B cell (primary cell): ENCODE data around the gene CACNB2. TPM values are rescaled to one million over a fixed set of nuclear protein-coding genes. Genes with fewer than 3 reads are reported as not detected.

ENCODE experiments used
- ATAC-seq: fragments of 200-7000 bp; cut with Tn5 transposase; one replicate; pipeline ENCODE4 v1.10.0; 2021; ENCODE audit warnings: low read depth, mild to moderate bottlenecking, moderate number of reproducible peaks, moderate library complexity
- CTCF ChIA-PET: fragments of 350-600 bp; sonication (Branson Sonifier 250); formaldehyde crosslinking; loops from one replicate; lab custom pipeline; 2021; ENCODE audit warnings: antibody characterized with exemption, inconsistent platforms; lab: Charles Lee
- POLR2A ChIA-PET: fragments of 350-600 bp; sonication (Branson Sonifier 250); formaldehyde crosslinking; loops from one replicate; lab custom pipeline; 2021; ENCODE audit warnings: antibody characterized with exemption; lab: Charles Lee
- DNase-seq: peaks from one replicate; pipeline ENCODE4 v3.0.0; 2013
- H2AFZ ChIP-seq: 2 replicates; pipeline ENCODE4 v1.6.1; 2012; ENCODE audit warnings: mild to moderate bottlenecking, low read depth, low read length; ENCODE audit not compliant: insufficient read depth, poor library complexity, severe bottlenecking
- H3K27ac ChIP-seq, 2 donors: 1 replicate in 1 of 2; 2 replicates in 1 of 2; pipeline ENCODE4 v1.5.1; 2012 to 2013; ENCODE audit warnings: low read length in 2 of 2, mild to moderate bottlenecking in 2 of 2, moderate library complexity in 1 of 2
- H3K27me3 ChIP-seq, 4 experiments: fragments of 200-600 bp in 1 of 4; sonication (generic) in 1 of 4; replicated peaks in 1 of 4; 1 replicate in 2 of 4; 2 replicates in 2 of 4; pipeline versions ENCODE4 v1.6.1 to v1.7.0; 2013 to 2016; ENCODE audit warnings: low read length in 3 of 4, mild to moderate bottlenecking in 2 of 4, mixed read lengths in 1 of 4, moderate library complexity in 1 of 4; ENCODE audit not compliant: insufficient read depth in 4 of 4, control insufficient read depth in 3 of 4; ENCODE audit errors: control extremely low read depth in 1 of 4
- H3K36me3 ChIP-seq, 2 experiments: replicated peaks in 1 of 2; 1 replicate in 1 of 2; 2 replicates in 1 of 2; pipeline versions ENCODE4 v1.6.1 to v1.7.1; 2013; ENCODE audit warnings: low read length in 1 of 2; ENCODE audit not compliant: insufficient read depth in 2 of 2, control insufficient read depth in 1 of 2; ENCODE audit errors: control extremely low read depth in 1 of 2, extremely low read depth in 1 of 2
- H3K4me1 ChIP-seq, 2 donors: fragments of 200-600 bp in 1 of 2; sonication (generic) in 1 of 2; 1 replicate in 1 of 2; 2 replicates in 1 of 2; pipeline versions ENCODE4 v1.5.1 to v1.6.1; 2013 to 2017; ENCODE audit warnings: low read length in 2 of 2; ENCODE audit not compliant: control insufficient read depth in 2 of 2, insufficient read depth in 2 of 2
- H3K4me2 ChIP-seq: replicated peaks from 2 replicates; pipeline ENCODE3; 2012; ENCODE audit warnings: mild to moderate bottlenecking, low read depth, low read length; ENCODE audit not compliant: poor library complexity, severe bottlenecking
- H3K4me3 ChIP-seq, 5 experiments: fragments of 200-600 bp in 1 of 5; sonication (generic) in 1 of 5; 1 replicate in 3 of 5; 2 replicates in 2 of 5; pipeline versions ENCODE4 v1.5.1 to v1.7.0; 2011 to 2016; ENCODE audit warnings: low read length in 4 of 5, mild to moderate bottlenecking in 4 of 5, low read depth in 2 of 5, control low read depth in 1 of 5, moderate library complexity in 1 of 5; ENCODE audit not compliant: insufficient read depth in 1 of 5; ENCODE audit errors: control extremely low read depth in 1 of 5, extremely low read depth in 1 of 5
- H3K79me2 ChIP-seq: fragments of 200-600 bp; sonication (generic); one replicate; pipeline ENCODE4 v1.6.0; 2016; ENCODE audit warnings: low read length; ENCODE audit not compliant: control insufficient read depth, insufficient read depth
- H3K9ac ChIP-seq: fragments of 200-600 bp; sonication (generic); 2 replicates; pipeline ENCODE4 v1.6.1; 2017; ENCODE audit warnings: mild to moderate bottlenecking, low read length, moderate library complexity
- H3K9me3 ChIP-seq, 3 donors: one replicate each; pipeline versions ENCODE4 v1.6.1 to v1.7.1; 2013; ENCODE audit warnings: low read length in 2 of 3; ENCODE audit not compliant: control insufficient read depth in 2 of 3, insufficient read depth in 1 of 3; ENCODE audit errors: control extremely low read depth in 1 of 3
- H4K20me1 ChIP-seq: 2 replicates; pipeline ENCODE4 v1.6.0; 2012; ENCODE audit warnings: mild to moderate bottlenecking, low read length; ENCODE audit not compliant: insufficient read depth, control insufficient read depth, poor library complexity, severe bottlenecking
- H3K27ac Mint-ChIP-seq: one replicate; pipeline ENCODE4 v1.8.0; 2021; ENCODE audit warnings: mixed read lengths
- H3K27me3 Mint-ChIP-seq: one replicate; pipeline ENCODE4 v1.8.0; 2021; ENCODE audit warnings: mixed read lengths
- H3K4me1 Mint-ChIP-seq: one replicate; pipeline ENCODE4 v1.8.0; 2021; ENCODE audit warnings: mixed read lengths
- H3K4me3 Mint-ChIP-seq: one replicate; pipeline ENCODE4 v1.8.0; 2021; ENCODE audit warnings: mixed read lengths
- H3K9me3 Mint-ChIP-seq: one replicate; pipeline ENCODE4 v1.8.0; 2022; ENCODE audit warnings: mixed read lengths; ENCODE audit not compliant: insufficient read depth
- EZH2 ChIP-seq: IDR thresholded peaks from 2 replicates; pipeline ENCODE4 v1.6.1; 2012; ENCODE audit warnings: borderline replicate concordance, low read depth, mild to moderate bottlenecking, moderate library complexity, low read length; ENCODE audit not compliant: insufficient read depth, poor library complexity, severe bottlenecking
- WGBS: methylation state at CpG from one replicate; pipeline ENCODE4 v1.1.5; 2013; ENCODE audit warnings: missing lambda C conversion rate; ENCODE audit not compliant: insufficient coverage; 5-methylcytosine and 5-hydroxymethylcytosine counted together
- intact Hi-C: fragments of 100-400 bp; cut with micrococcal nuclease; formaldehyde crosslinking; loops from one replicate; pipeline ENCODE4 v1.10.0; 2022
- polyA plus RNA-seq: library from polyadenylated mRNA; depleted of rRNA; stranded (reverse); fragments of >200 nt; gene quantifications from 2 replicates; pipeline ENCODE4 v1.2.3, GENCODE V29; 2012
- total RNA-seq, 2 donors: library from RNA; stranded (reverse); fragments of 120-200 nt in 1 of 2; gene quantifications; 1 replicate in 1 of 2; 2 replicates in 1 of 2; pipeline versions ENCODE4 v1.2.3 to v1.2.4, GENCODE V29; 2013 to 2022
- TF ChIP-seq, protein P1 (sequence below): fragments of 200-600 bp; IDR thresholded peaks from one replicate; pipeline ENCODE4 v1.8.0; 2022; ENCODE audit warnings: antibody characterized with exemption, mild to moderate bottlenecking

CACNB2 gene
- total and polyA plus RNA-seq, 2 donors (not counting 1 experiment from before 2014, with no cell fraction given), result not detected

DNA sequence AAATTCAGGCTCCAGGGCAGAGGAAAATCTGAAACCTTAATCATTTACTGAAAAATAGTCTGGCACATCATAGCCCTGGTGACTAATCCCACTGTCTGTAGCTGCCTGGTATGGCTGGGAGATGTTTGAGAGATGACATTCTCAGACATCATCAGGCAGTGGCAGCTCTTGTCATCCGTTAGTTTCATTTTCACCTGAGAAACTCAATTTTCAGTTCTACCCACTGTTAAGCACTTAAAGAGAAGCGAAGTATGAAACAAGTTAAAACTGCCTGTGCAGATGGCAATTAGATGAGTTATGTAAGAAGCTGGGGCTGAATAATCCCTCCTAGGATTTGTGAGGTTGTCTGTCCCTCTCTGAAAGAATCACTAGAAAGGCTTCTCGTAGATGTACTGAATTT, 361.0 kb downstream of the CACNB2 start:
- Mint-ChIP-seq H3K4me3 (no peak overlapping the region), H3K4me1 (no peaks in the 10 kb centered on the region)
- POLR2A ChIA-PET, result no interaction called here

DNA sequence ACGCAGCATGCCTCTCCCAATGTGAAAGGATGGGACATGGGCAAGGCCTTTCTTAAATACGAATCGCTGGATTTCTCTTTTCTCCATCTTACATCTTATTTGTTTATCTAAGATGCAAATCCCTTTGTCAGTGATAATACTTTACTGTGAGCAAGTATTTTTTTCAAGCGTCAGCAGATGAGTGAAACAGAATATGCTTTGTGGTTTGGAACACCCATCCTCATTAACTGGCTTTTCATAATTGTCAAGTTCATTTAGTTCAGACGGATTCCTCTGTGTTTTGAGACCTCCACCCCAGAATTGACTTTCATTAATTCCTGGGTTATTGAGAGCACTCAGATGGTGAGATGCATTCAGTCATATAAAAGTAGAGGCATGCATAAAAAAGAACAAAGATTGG, 361.4 kb downstream of the CACNB2 start:
- Histone ChIP-seq H3K4me1 (no peaks in the 10 kb centered on the region), H3K4me3 (no peak overlapping the region), H3K27ac (no peak overlapping the region), H3K36me3 (no peaks in the 10 kb centered on the region), H3K27me3 (no peaks in the 10 kb centered on the region), H3K79me2 (no peaks in the 10 kb centered on the region), H3K9me3 (no peaks in the 10 kb centered on the region), H3K9ac (no peak overlapping the region), H3K4me2 (no peak overlapping the region), H4K20me1 (no peaks in the 10 kb centered on the region), H2AFZ (no peak overlapping the region)
- WGBS, result no CpG with 5 or more reads among the region's 5 CpGs
- H3K27ac Mint-ChIP-seq, result no peak overlapping the region
- ChIA-PET POLR2A (no interaction called here), CTCF (no interaction called here)
- no peaks in the 10 kb centered on the region for H3K4me1 Mint-ChIP-seq
- DNase-seq (no peak), ATAC-seq (no peak)
- intact Hi-C loops, result no loop called here
- H3K27me3 Mint-ChIP-seq, result no peaks in the 10 kb centered on the region
- no peak for TF ChIP-seq EZH2
- TF ChIP-seq, protein P1, sequence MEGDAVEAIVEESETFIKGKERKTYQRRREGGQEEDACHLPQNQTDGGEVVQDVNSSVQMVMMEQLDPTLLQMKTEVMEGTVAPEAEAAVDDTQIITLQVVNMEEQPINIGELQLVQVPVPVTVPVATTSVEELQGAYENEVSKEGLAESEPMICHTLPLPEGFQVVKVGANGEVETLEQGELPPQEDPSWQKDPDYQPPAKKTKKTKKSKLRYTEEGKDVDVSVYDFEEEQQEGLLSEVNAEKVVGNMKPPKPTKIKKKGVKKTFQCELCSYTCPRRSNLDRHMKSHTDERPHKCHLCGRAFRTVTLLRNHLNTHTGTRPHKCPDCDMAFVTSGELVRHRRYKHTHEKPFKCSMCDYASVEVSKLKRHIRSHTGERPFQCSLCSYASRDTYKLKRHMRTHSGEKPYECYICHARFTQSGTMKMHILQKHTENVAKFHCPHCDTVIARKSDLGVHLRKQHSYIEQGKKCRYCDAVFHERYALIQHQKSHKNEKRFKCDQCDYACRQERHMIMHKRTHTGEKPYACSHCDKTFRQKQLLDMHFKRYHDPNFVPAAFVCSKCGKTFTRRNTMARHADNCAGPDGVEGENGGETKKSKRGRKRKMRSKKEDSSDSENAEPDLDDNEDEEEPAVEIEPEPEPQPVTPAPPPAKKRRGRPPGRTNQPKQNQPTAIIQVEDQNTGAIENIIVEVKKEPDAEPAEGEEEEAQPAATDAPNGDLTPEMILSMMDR, result no peak
- no peaks in the 10 kb centered on the region for H3K9me3 Mint-ChIP-seq
- no peak overlapping the region for H3K4me3 Mint-ChIP-seq

More for the DNA sequence above, 361.0 kb downstream of the CACNB2 start:
- ATAC-seq, result no peak
- no peak for DNase-seq
- Histone ChIP-seq H3K79me2 (no peaks in the 10 kb centered on the region), H3K4me2 (no peak overlapping the region), H3K9me3 (no peaks in the 10 kb centered on the region), H3K4me3 (no peak overlapping the region), H3K27ac (no peak overlapping the region), H3K27me3 (no peaks in the 10 kb centered on the region), H4K20me1 (no peaks in the 10 kb centered on the region), H3K36me3 (no peaks in the 10 kb centered on the region), H3K4me1 (no peaks in the 10 kb centered on the region), H3K9ac (no peak overlapping the region), H2AFZ (no peak overlapping the region)
- 100% methylated on average over 1 of the region's 3 CpGs for WGBS
- intact Hi-C loops, result no loop called here
- TF ChIP-seq EZH2, result no peak
- H3K27ac Mint-ChIP-seq, result no peak overlapping the region
- H3K27me3 Mint-ChIP-seq, result no peaks in the 10 kb centered on the region
- CTCF ChIA-PET, result no interaction called here
- H3K9me3 Mint-ChIP-seq, result no peaks in the 10 kb centered on the region
